Thyroid gland (tissue), 4 donors: ENCODE results near the gene MTHFD1.

Experiments used
- POLR2A ChIP-seq, 2 donors: fragments of 450-650 bp; IDR thresholded peaks; one replicate each; pipeline ENCODE4 v1.6.1; 2017; ENCODE audit warnings: antibody characterized with exemption in 2 of 2, mild to moderate bottlenecking in 2 of 2, moderate library complexity in 1 of 2
- TF ChIP-seq, protein P1 (sequence below), 6 experiments: fragments of 200-600 bp in 3 of 6; fragments of 450-650 bp in 3 of 6; sonication (generic) in 3 of 6; IDR thresholded peaks; one replicate each; pipeline ENCODE4 v1.5.1; 2016 to 2019; ENCODE audit warnings: antibody characterized with exemption in 6 of 6, mild to moderate bottlenecking in 2 of 6, inconsistent platforms in 1 of 6, moderate library complexity in 1 of 6

- TF ChIP-seq, protein P1, sequence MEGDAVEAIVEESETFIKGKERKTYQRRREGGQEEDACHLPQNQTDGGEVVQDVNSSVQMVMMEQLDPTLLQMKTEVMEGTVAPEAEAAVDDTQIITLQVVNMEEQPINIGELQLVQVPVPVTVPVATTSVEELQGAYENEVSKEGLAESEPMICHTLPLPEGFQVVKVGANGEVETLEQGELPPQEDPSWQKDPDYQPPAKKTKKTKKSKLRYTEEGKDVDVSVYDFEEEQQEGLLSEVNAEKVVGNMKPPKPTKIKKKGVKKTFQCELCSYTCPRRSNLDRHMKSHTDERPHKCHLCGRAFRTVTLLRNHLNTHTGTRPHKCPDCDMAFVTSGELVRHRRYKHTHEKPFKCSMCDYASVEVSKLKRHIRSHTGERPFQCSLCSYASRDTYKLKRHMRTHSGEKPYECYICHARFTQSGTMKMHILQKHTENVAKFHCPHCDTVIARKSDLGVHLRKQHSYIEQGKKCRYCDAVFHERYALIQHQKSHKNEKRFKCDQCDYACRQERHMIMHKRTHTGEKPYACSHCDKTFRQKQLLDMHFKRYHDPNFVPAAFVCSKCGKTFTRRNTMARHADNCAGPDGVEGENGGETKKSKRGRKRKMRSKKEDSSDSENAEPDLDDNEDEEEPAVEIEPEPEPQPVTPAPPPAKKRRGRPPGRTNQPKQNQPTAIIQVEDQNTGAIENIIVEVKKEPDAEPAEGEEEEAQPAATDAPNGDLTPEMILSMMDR (IDR thresholded peaks at IDR 0.05): no peak
- no peak for TF ChIP-seq POLR2A (IDR thresholded peaks at IDR 0.05)
Observed at GRCh38 chr14:64463873-64464272, 75.7 kb downstream of the MTHFD1 start.
